Central memory CD4-positive, alpha-beta T cell (primary cell): Measurements from ENCODE around the gene SULT1A2.
"Not testable (repeated sequence)": the region's sequence is repeated elsewhere in the genome, so short reads cannot be mapped to it uniquely, and the experiment has no call there.

Experiments
- DNase-seq: peaks from one replicate; pipeline ENCODE4 v3.0.0; 2022
- total RNA-seq, 3 experiments: gene quantifications; one replicate each; lab custom pipeline; 2026; lab: John Stamatoyannopoulos, UW

SULT1A2 gene
- 0.07 to 0.22 (median 0.19) reads per million in 3 experiments for total RNA-seq

- no peak for DNase-seq
Observed at GRCh38 chr16:28596840-28597691, at the start of gene SULT1A2. TSS of gene SULT1A2 (minus strand) at chr16:28597050. CDS start at chr16:28595930, 1,120 bp downstream.

- not testable (repeated sequence) for DNase-seq
Observed at GRCh38 chr16:28639959-28640358, 43.1 kb upstream of the SULT1A2 start.

- not testable (repeated sequence) for DNase-seq
Observed at GRCh38 chr16:28638359-28638758, 41.5 kb upstream of the SULT1A2 start.

- DNase-seq, result not testable (repeated sequence)
Observed at GRCh38 chr16:28637765-28638164, 40.9 kb upstream of the SULT1A2 start, which contains the start of gene NPIPB8. TSS of gene NPIPB8 (plus strand) at chr16:28638065. CDS start at chr16:28638361, 296 bp downstream.

- not testable (repeated sequence) for DNase-seq
Observed at GRCh38 chr16:28636093-28636823, 39.4 kb upstream of the SULT1A2 start.

GRCh38 chr16:28630905-28631304, 34.1 kb upstream of the SULT1A2 start:
- DNase-seq, result not testable (repeated sequence)

GRCh38 chr16:28623172-28623711, 26.4 kb upstream of the SULT1A2 start:
- peak; percentile 63 for DNase-seq

GRCh38 chr16:28622532-28623171, 25.8 kb upstream of the SULT1A2 start:
- DNase-seq, result not testable (repeated sequence)

GRCh38 chr16:28621481-28622155, 24.8 kb upstream of the SULT1A2 start:
- no peak for DNase-seq

GRCh38 chr16:28620316-28620715, 23.5 kb upstream of the SULT1A2 start:
- not testable (repeated sequence) for DNase-seq

GRCh38 chr16:28617874-28618273, 21.0 kb upstream of the SULT1A2 start:
- no peak for DNase-seq

GRCh38 chr16:28616636-28617035, 19.8 kb upstream of the SULT1A2 start:
- DNase-seq, result no peak

GRCh38 chr16:28616224-28616577, 19.4 kb upstream of the SULT1A2 start:
- not testable (repeated sequence) for DNase-seq

GRCh38 chr16:28615486-28616223, 18.8 kb upstream of the SULT1A2 start:
- not testable (repeated sequence) for DNase-seq

- not testable (repeated sequence) for DNase-seq
Observed at GRCh38 chr16:28614561-28614960, 17.7 kb upstream of the SULT1A2 start.

GRCh38 chr16:28613912-28614311, 17.1 kb upstream of the SULT1A2 start:
- DNase-seq, result not testable (repeated sequence)

- not testable (repeated sequence) for DNase-seq
Observed at GRCh38 chr16:28612359-28613280, 15.8 kb upstream of the SULT1A2 start.

GRCh38 chr16:28610595-28611191, 13.8 kb upstream of the SULT1A2 start:
- DNase-seq, result no peak
